Uterus (tissue), 4 donors: Measurements from ENCODE around the gene AKAP1. TPM values are rescaled to one million over a fixed set of nuclear protein-coding genes. Genes with fewer than 3 reads are reported as not detected.

Experiments
- DNase-seq, 2 donors: peaks; one replicate each; pipeline ENCODE4 v3.0.0-alpha.2; 2019 to 2020
- H3K27ac ChIP-seq, 2 donors: fragments of 200-600 bp; sonication (generic); 1 replicate in 1 of 2; 2 replicates in 1 of 2; pipeline ENCODE4 v1.5.1; 2016 to 2018
- H3K27me3 ChIP-seq, 2 donors: fragments of 200-600 bp; sonication (generic); one replicate each; pipeline ENCODE4 v1.5.1; 2018 to 2019; ENCODE audit warnings: control low read depth in 1 of 2
- H3K36me3 ChIP-seq, 2 donors: fragments of 200-600 bp; sonication (generic); one replicate each; pipeline ENCODE4 v1.5.1; 2019; ENCODE audit warnings: control low read depth in 1 of 2
- H3K4me1 ChIP-seq, 2 donors: fragments of 200-600 bp; sonication (generic); one replicate each; pipeline ENCODE4 v1.5.1; 2018 to 2019; ENCODE audit warnings: control low read depth in 1 of 2
- H3K4me3 ChIP-seq, 2 donors: fragments of 200-600 bp; sonication (generic); 1 replicate in 1 of 2; 2 replicates in 1 of 2; pipeline ENCODE4 v1.5.1; 2018 to 2019; ENCODE audit warnings: mild to moderate bottlenecking in 1 of 2
- H3K9me3 ChIP-seq, 2 donors: fragments of 200-600 bp; sonication (generic); one replicate each; pipeline ENCODE4 v1.5.1; 2019; ENCODE audit warnings: control low read depth in 1 of 2
- CTCF ChIP-seq, 4 experiments: fragments of 200-600 bp in 2 of 4; fragments of 450-650 bp in 2 of 4; sonication (generic) in 2 of 4; IDR thresholded peaks; one replicate each; pipeline ENCODE4 v1.5.1; 2016 to 2019; ENCODE audit warnings: antibody characterized with exemption in 4 of 4, mild to moderate bottlenecking in 2 of 4, moderate library complexity in 1 of 4
- POLR2A ChIP-seq, 2 donors: fragments of 450-650 bp; IDR thresholded peaks; one replicate each; pipeline ENCODE4 v1.6.1; 2016; ENCODE audit warnings: antibody characterized with exemption in 2 of 2, mild to moderate bottlenecking in 1 of 2, moderate library complexity in 1 of 2
- intact Hi-C: fragments of 100-400 bp; cut with DNase I; formaldehyde crosslinking; loops from one replicate; pipeline ENCODE4 v1.15.1; 2023; ENCODE audit warnings: low total_unique reads
- total RNA-seq, 4 donors: library from RNA; depleted of rRNA in 3 of 4; stranded (reverse); fragments of >200 nt in 3 of 4; gene quantifications; one replicate each; pipeline versions ENCODE4 v1.1.0 to v1.2.4, GENCODE V29; 2014 to 2023
- donor health status: DM: yes; HTN: yes; CAD: no.

AKAP1 gene
- total RNA-seq, 4 donors from 2014 or later = 7.1 to 264 (median 37.4) TPM

GRCh38 chr17:57138030-57138911 lies 53.2 kb downstream of the AKAP1 start:
- Histone ChIP-seq H3K4me3 (no peak overlapping the region), H3K27ac (no peak overlapping the region), H3K9me3 (no peaks in the 10 kb centered on the region), H3K36me3 (no peaks in the 10 kb centered on the region), H3K27me3 (no peaks in the 10 kb centered on the region), H3K4me1 (no peaks in the 10 kb centered on the region)
- intact Hi-C loops = no loop called here
- no peak for DNase-seq
- no peak for TF ChIP-seq POLR2A (IDR thresholded peaks at IDR 0.05)
- no peak for TF ChIP-seq CTCF (IDR thresholded peaks at IDR 0.05)

GRCh38 chr17:57138956-57139576 lies 54.0 kb downstream of the AKAP1 start:
- intact Hi-C loops = no loop called here
- H3K27me3 ChIP-seq = no peaks in the 10 kb centered on the region
- H3K4me3 ChIP-seq = no peak overlapping the region
- no peak for TF ChIP-seq POLR2A (IDR thresholded peaks at IDR 0.05)
- no peak for TF ChIP-seq CTCF (IDR thresholded peaks at IDR 0.05)
- no peaks in the 10 kb centered on the region for H3K4me1 ChIP-seq
- H3K36me3 ChIP-seq = no peaks in the 10 kb centered on the region
- H3K27ac ChIP-seq = no peak overlapping the region
- no peak for DNase-seq
- no peaks in the 10 kb centered on the region for H3K9me3 ChIP-seq

GRCh38 chr17:57140316-57140715 lies 55.3 kb downstream of the AKAP1 start:
- intact Hi-C loops = no loop called here
- H3K4me3 ChIP-seq = no peak overlapping the region
- no peak for DNase-seq
- H3K36me3 ChIP-seq = no peaks in the 10 kb centered on the region
- no peaks in the 10 kb centered on the region for H3K4me1 ChIP-seq
- no peaks in the 10 kb centered on the region for H3K27me3 ChIP-seq
- no peak for TF ChIP-seq POLR2A (IDR thresholded peaks at IDR 0.05)
- no peak for TF ChIP-seq CTCF (IDR thresholded peaks at IDR 0.05)
- no peak overlapping the region for H3K27ac ChIP-seq
- H3K9me3 ChIP-seq = no peaks in the 10 kb centered on the region

GRCh38 chr17:57142925-57143324 lies 57.9 kb downstream of the AKAP1 start:
- Histone ChIP-seq H3K27me3 (no peaks in the 10 kb centered on the region), H3K9me3 (no peaks in the 10 kb centered on the region), H3K4me3 (no peak overlapping the region), H3K36me3 (no peaks in the 10 kb centered on the region), H3K27ac (no peak overlapping the region), H3K4me1 (no peaks in the 10 kb centered on the region)
- TF ChIP-seq CTCF (IDR thresholded peaks at IDR 0.05) (no peak), POLR2A (IDR thresholded peaks at IDR 0.05) (no peak)
- DNase-seq = no peak
- intact Hi-C loops = no loop called here

- TF ChIP-seq CTCF (IDR thresholded peaks at IDR 0.05) = no peak
- TF ChIP-seq POLR2A (IDR thresholded peaks at IDR 0.05) = no peak
- no peak overlapping the region for H3K4me3 ChIP-seq
- H3K9me3 ChIP-seq = no peaks in the 10 kb centered on the region
- no peaks in the 10 kb centered on the region for H3K27me3 ChIP-seq
- H3K27ac ChIP-seq = no peak overlapping the region
- DNase-seq = no peak
- H3K36me3 ChIP-seq = no peaks in the 10 kb centered on the region
- no peaks in the 10 kb centered on the region for H3K4me1 ChIP-seq
- intact Hi-C loops = no loop called here
Measured at GRCh38 chr17:57143361-57143760, 58.3 kb downstream of the AKAP1 start.
